ENCODE results near the gene SLC43A2.

DNA sequence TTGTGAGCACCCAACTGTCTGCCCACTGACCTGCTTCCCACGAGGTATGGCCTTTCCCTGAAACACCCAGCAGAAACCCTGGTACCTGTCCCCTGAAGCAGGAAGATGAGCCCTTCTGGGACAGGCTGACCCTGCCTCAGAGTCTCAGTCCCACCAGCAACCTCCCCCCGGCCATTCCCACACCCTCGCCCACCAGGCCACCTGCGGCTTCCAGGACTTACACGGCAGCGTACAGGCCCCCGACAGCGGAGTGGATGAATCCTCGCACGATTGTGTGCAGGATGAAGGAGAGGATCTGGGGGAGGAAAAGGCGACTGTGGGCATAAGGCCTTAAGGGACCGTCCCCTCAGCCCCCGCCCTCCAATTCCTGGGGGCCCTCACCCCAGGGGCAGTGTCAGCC is 50.6 kb downstream of the SLC43A2 start:
- TF ChIP-seq, protein P1, sequence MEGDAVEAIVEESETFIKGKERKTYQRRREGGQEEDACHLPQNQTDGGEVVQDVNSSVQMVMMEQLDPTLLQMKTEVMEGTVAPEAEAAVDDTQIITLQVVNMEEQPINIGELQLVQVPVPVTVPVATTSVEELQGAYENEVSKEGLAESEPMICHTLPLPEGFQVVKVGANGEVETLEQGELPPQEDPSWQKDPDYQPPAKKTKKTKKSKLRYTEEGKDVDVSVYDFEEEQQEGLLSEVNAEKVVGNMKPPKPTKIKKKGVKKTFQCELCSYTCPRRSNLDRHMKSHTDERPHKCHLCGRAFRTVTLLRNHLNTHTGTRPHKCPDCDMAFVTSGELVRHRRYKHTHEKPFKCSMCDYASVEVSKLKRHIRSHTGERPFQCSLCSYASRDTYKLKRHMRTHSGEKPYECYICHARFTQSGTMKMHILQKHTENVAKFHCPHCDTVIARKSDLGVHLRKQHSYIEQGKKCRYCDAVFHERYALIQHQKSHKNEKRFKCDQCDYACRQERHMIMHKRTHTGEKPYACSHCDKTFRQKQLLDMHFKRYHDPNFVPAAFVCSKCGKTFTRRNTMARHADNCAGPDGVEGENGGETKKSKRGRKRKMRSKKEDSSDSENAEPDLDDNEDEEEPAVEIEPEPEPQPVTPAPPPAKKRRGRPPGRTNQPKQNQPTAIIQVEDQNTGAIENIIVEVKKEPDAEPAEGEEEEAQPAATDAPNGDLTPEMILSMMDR (IDR thresholded peaks at IDR 0.05; ENCODE audit: borderline replicate concordance, extremely low read depth, low read length, poor library complexity, severe bottlenecking) = no peak
- TF ChIP-seq EZH2 (IDR thresholded peaks at IDR 0.05; ENCODE audit: borderline replicate concordance, low read depth, low read length, severe bottlenecking) = no peak

Measured in DND-41 (cell line).